ENCODE measurements around the gene HBA2.
A peak's percentile ranks its signal among the peaks of the same experiment; 100 is the strongest.

HBA2 gene

GRCh38 chr16:138049-138417 is 34.6 kb upstream of the HBA2 start:
- DNase-seq (ENCODE audit: low spot score) = peak; percentile 56
- no peak for TF ChIP-seq CTCF (IDR thresholded peaks at IDR 0.05; ENCODE audit: borderline replicate concordance, control extremely low read depth, extremely low read depth, insufficient read depth, missing control alignments)
- in situ Hi-C loops (cut with MboI; ENCODE audit: low sequenced_read_pairs, unreplicated experiment) = no loop called here

GRCh38 chr16:140175-140857 is 32.4 kb upstream of the HBA2 start:
- no peak for TF ChIP-seq CTCF (IDR thresholded peaks at IDR 0.05; ENCODE audit: borderline replicate concordance, control extremely low read depth, extremely low read depth, insufficient read depth, missing control alignments)
- in situ Hi-C loops (cut with MboI; ENCODE audit: low sequenced_read_pairs, unreplicated experiment) = no loop called here
- DNase-seq (ENCODE audit: low spot score) = no peak

GRCh38 chr16:142405-142967 is 30.2 kb upstream of the HBA2 start:
- no peak for DNase-seq (ENCODE audit: low spot score)
- in situ Hi-C loops (cut with MboI; ENCODE audit: low sequenced_read_pairs, unreplicated experiment) = no loop called here
- no peak for TF ChIP-seq CTCF (IDR thresholded peaks at IDR 0.05; ENCODE audit: borderline replicate concordance, control extremely low read depth, extremely low read depth, insufficient read depth, missing control alignments)

- no peak for TF ChIP-seq CTCF (IDR thresholded peaks at IDR 0.05; ENCODE audit: borderline replicate concordance, control extremely low read depth, extremely low read depth, insufficient read depth, missing control alignments)
- DNase-seq (ENCODE audit: low spot score) = no peak
- in situ Hi-C loops (cut with MboI; ENCODE audit: low sequenced_read_pairs, unreplicated experiment) = no loop called here
These were observed 29.6 kb upstream of the HBA2 start for GRCh38 chr16:143047-143446.

- no peak for TF ChIP-seq CTCF (IDR thresholded peaks at IDR 0.05; ENCODE audit: borderline replicate concordance, control extremely low read depth, extremely low read depth, insufficient read depth, missing control alignments)
- in situ Hi-C loops (cut with MboI; ENCODE audit: low sequenced_read_pairs, unreplicated experiment) = no loop called here
- no peak for DNase-seq (ENCODE audit: low spot score)
These were observed 29.2 kb upstream of the HBA2 start for GRCh38 chr16:143456-143855.

- TF ChIP-seq CTCF (IDR thresholded peaks at IDR 0.05; ENCODE audit: borderline replicate concordance, control extremely low read depth, extremely low read depth, insufficient read depth, missing control alignments) = no peak
- DNase-seq (ENCODE audit: low spot score) = no peak
- in situ Hi-C loops (cut with MboI; ENCODE audit: low sequenced_read_pairs, unreplicated experiment) = no loop called here
These were observed 27.9 kb upstream of the HBA2 start for GRCh38 chr16:144797-145252.

Data from GM13976 (cell line).